NCI-H460 (cell line): ENCODE results near the gene MX2. TPM values are rescaled to one million over a fixed set of nuclear protein-coding genes. Genes with fewer than 3 reads are reported as not detected.

Experiments used
- DNase-seq: peaks from one replicate; pipeline ENCODE4 v3.0.0-alpha.2; 2016; ENCODE audit warnings: low read depth; ENCODE audit errors: extremely low read depth
- total RNA-seq: library from RNA; depleted of rRNA; stranded (reverse); fragments of >200 nt; shearing (Covaris generic); gene quantifications from 2 replicates; pipeline ENCODE4 v1.2.3, GENCODE V29; 2014

MX2 gene
- total RNA-seq, 1 experiment from 2014 or later, result 0.42 TPM

DNA sequence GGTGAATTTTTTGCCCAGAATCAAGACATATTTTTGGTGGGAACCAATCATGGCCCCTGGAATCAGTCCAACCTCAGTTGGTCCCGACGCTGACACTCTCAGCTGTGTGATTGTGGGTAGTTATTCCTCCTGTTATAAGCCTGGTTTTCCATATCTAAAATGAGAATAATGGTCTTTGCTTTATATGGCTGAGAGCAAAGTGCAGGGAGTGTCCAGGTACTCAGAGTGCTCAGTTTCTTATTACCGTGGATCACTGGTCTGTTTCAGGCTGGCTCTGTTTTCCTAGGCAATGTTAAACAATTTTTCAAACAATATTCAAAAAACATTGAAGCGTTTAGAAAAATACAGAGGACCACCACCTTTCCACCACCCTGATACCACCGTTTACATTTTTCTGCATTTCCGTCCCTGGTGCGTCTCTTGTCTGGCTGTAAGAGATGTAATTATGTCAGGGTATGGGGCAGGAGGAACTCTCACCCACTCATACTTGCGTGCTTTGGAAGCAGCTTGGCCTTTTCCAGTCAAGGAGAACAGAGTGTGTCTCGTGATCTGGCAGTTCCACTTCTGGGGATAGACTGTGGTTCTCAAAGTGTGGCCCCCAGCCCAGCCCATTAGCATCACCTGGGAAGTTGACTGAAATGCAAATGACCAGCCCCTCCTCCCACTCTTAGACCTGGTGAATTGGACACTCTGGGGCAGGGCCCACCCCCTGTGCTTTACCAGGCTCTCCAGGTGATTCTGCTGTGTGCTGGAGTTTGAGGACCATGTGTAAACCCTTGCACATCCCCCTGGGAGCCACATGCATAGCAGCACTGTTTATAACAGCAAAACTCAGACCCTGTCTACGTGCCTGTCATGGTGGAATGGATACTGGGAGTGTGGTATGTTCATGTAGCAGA lies 71.0 kb downstream of the MX2 start:
- DNase-seq, result no peak

GRCh38 chr21:41433566-41433965 lies 71.7 kb downstream of the MX2 start:
- DNase-seq, result no peak

DNA sequence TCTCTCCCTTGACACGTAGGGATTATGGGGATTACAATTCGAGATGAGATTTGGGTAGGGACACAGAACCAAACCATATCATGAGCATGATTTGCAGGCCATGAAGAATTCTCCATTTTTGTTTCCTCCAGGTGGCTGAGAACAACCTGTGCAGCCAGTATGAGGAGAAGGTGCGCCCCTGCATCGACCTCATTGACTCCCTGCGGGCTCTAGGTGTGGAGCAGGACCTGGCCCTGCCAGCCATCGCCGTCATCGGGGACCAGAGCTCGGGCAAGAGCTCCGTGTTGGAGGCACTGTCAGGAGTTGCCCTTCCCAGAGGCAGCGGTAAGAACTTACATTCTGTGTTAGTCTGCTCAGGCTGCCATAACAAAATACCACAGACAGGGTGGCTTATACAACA lies 73.9 kb downstream of the MX2 start:
- DNase-seq, result no peak

DNA sequence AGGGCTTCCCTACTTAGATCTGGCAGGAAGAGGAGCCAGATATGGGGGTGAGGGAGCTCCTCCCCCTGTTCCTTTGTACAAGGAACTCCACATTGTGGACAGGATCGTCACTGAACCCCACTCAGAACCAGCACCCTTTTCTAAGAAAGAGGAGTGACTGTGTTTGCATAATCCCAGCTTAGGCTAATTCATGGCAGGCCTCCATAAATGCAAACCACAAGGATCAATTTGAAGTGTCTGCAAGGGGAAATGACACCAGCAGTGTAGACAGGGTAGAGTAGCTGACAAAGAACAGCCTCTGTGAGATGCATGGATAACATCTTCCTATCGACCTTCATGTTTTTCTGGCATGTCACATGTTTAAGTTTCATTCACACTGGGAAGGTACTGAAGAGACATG lies 75.9 kb downstream of the MX2 start:
- DNase-seq, result no peak

DNA sequence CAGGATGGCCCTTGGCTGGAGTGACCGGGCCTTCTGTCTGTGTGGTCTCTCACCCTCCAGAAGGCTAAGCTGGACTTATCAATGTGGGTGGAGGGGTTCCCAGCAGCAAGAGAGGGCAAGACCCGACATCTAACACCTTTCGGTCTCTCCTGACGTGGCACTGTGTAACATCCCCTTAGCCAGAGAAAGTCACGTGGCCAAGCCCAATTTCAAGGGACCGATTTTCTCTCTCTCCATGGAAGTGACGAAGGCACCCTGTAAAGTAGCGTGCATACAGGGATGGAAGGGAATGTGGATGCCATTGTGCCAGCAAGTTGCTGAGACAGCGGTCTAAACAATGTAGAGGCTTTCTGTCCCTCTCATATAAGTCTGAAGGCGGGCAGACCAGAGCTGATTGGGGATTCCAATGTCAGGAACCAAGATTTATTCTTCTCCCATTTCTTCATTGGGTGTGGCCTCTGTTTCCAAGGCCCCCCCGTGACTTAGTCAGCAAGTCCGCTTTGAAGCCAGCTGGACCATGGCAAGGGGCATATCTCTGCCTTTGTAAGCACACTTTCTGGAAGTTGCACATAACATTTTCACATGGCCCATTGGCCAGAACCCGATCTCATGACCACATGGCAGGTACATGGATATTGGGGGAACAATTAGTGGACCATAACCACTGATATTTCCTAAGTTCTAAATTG lies 76.7 kb downstream of the MX2 start:
- DNase-seq, result no peak

GRCh38 chr21:41439248-41439647 lies 77.4 kb downstream of the MX2 start:
- no peak for DNase-seq

GRCh38 chr21:41441546-41441945 lies 79.7 kb downstream of the MX2 start:
- no peak for DNase-seq

DNA sequence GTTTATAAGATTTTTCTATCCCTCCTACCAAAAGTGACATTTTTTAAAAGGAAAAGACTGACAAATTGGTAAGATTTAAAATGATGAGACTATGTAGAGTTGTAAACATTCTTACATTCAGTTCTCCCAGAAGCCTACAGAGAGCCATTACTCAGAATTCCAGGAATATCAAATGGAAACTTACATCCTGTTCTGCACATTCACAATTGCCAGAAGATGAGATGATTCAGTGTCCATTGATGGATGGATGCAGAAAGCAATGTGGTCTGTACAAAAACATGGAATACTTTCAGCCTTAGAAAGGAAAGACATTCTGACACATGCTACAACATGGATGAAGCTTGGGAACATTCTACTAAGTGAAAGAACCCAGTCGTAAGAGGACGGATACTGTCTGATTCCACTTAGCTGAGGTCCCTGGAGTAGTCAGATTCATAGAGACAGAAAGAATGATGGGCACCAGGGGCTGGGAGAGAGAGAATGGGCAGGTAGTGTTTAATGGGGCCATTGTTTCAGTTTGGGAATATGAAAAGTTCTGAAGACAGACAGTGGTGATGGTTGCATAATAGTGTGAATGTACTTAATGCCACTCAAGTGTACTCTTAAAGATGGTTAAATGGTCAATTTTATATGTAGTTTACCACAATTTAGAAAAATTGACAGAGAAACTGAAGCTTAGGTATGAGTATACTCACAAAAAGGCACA lies 80.8 kb downstream of the MX2 start:
- no peak for DNase-seq

DNA sequence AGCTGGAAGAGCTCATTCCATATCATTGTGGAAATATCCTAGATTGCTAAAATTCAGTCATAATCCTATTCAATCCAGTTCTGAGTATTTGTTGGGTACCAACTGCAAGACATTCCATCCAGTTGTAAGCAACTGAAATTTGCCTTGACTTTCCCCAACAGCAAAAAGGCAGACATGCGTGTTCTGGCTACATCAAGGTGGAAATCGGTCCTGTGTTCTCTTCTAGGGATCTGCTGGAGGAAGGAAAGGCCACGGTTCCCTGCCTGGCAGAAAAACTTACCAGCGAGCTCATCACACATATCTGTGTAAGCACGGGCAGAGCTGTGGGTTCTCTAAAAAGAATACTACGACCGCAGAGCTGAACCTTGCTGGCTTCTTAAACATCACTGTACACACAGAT lies 81.7 kb downstream of the MX2 start:
- no peak for DNase-seq

- DNase-seq, result no peak
Observed at GRCh38 chr21:41444703-41445464, 83.1 kb downstream of the MX2 start.

DNA sequence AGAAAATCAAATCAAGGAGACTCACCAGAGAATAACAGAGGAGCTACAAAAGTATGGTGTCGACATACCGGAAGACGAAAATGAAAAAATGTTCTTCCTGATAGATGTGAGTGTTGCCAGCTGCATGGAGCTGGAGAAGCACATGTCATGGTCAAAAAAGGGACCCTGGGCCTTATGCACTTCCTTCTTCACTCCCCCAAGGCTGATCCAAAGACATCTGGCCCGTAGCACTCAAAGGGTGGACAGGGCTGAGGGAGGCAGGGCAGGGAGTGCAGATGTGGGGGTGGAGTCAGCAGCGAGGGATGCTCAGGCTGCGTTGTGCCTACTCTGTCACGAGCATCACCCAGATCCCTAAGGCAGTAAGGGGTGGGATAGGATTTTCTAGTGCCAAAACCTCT lies 83.6 kb downstream of the MX2 start:
- DNase-seq, result no peak

DNA sequence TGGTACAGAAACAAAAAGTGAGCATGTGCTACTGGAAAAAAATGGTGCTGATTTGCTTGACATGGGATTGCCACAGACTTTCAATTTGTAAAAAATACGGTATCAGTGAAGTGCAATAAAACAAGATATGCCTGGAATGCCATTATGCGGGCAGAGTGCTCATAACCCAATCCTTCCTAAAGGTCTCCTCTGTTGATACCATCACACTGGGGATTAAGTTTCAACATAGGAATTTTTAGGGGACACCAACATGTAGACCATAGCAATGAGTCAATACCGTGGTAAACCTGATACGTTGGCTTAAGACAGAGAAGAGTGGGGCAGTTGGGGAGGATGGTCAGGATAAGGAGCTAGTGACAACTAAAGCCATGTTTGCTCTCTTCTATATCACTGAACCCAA lies 84.8 kb downstream of the MX2 start:
- DNase-seq, result no peak

DNA sequence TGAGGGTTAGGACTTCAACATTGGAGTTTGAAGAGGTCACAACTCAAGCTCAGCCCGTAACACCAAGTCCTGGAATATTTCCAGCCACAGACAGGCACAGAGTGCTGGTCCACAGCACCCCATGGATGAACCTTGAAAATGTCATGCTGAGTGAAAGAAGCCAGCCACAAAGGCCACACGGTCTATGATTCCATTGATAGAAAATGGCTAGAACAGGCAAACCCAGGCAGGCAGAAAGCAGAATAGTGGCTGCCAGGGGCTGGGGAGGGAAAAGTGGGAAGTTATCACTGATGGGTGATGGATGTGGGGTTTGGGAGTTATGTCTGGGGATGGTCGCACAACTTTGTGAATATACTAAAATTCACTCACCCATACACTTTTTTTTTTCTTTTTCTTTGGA lies 85.5 kb downstream of the MX2 start:
- DNase-seq, result no peak

DNA sequence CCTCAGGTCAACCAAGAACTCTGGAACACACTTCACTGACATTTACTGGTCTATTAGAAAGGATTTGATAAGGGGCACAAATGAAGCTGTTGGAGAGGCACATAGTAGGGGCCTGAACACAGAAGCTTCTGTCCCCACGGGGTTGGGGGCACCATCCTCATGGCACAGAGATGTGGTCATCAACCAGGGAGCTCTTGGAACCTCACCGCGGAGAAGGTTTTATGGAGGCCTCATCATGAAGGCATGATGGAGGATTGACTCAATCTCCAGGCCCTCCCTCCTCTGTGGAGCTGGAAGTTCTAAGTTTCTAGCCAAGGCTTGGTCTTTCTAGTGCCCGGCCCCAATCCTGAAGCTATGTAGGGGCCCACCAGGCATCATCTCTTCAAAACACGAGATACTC lies 87.8 kb downstream of the MX2 start:
- DNase-seq, result no peak

DNA sequence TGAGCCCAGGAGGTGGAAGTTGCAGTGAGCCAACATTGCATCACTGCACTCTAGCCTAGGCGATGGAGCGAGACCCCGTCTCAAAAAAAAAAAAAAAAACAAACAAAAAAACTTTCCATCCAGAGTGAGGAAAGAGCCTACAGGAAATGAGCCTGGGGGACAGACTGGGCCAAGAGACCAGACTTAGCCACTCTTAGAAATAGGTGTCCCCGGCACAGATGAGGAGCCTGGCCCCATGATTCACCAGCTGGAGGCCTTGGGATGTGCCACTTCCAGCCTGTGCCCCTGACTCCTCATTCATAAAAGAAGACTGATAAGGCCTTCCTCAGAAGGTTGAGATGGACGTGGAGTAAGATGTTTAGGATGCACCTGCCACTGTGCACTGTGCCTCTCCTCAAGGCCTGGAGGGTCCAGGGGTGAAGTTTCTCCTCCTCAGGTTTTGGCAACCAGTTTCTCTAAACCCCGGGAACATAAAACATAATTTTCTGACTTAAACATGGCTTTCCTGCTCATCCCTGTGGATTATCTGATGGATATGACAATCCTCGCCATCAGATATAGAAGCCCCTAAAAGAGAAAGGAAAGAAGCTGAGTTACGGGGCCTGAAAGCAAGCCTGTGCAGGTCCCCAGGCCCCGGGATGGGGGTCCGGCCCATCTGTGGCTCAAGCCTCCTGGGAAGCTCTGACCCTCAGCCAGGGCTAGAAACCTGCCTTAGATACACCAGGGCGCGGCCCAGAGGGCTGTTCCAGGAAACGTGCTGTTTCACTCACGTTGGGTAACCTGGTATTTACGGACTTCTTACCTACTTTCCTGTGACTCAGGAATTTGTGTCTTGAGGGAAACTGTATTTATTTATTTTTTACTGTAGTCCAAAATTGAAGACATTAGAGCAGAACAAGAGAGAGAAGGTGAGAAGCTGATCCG lies 90.2 kb downstream of the MX2 start:
- DNase-seq, result no peak

- DNase-seq, result no peak
Observed at GRCh38 chr21:41453198-41453597, 91.4 kb downstream of the MX2 start.

DNA sequence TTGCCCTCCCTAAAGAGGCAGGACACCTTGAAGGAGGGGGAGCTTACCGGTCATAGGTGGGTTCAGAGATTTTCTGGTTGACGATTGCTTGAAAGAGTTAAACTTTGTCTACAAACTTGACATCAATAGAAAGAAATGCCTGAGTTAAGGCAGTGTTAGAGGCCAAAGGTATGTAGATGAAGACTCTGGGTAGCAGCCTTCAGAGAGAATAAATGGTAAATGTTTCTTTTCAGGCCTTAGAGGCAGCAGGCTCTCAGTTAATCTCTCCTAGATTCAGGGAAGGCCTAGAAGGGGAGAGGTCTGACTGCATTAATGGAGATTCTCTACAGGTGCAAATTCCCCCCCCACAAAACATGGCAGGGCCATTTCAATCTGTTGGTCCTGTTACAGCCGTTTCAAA lies 91.9 kb downstream of the MX2 start:
- DNase-seq, result no peak

- no peak for DNase-seq
Observed at GRCh38 chr21:41458121-41458520, 96.3 kb downstream of the MX2 start.

GRCh38 chr21:41458559-41458958 lies 96.7 kb downstream of the MX2 start:
- no peak for DNase-seq
